ENCODE results near the gene SSH2. TPM values are rescaled to one million over a fixed set of nuclear protein-coding genes. Genes with fewer than 3 reads are reported as not detected.

The SSH2 gene
- total RNA-seq, 1 donor from 2014 or later = 12.2 TPM

GRCh38 chr17:29772981-29773380 is 157.0 kb downstream of the SSH2 start:
- H3K9me3 ChIP-seq (ENCODE audit: low read depth) = no peaks in the 10 kb centered on the region
- no peaks in the 10 kb centered on the region for H3K4me1 ChIP-seq
- DNase-seq (ENCODE audit: low spot score) = no peak
- Mint-ChIP-seq H3K36me3 (peaks cover 2% of the 10 kb centered on the region), H3K9me3 (no peaks in the 10 kb centered on the region), H3K27ac (no peak overlapping the region), H3K4me1 (peaks cover 7% of the 10 kb centered on the region), H3K4me3 (no peak overlapping the region), H3K27me3 (ENCODE audit: insufficient read depth, low read depth) (no peaks in the 10 kb centered on the region)
- no peak overlapping the region for H3K4me2 ChIP-seq
- H4K20me1 ChIP-seq (ENCODE audit: low read depth) = no peaks in the 10 kb centered on the region
- H3K79me2 ChIP-seq (ENCODE audit: low read depth) = no peaks in the 10 kb centered on the region
- no peak overlapping the region for H3K27ac ChIP-seq
- peaks cover 7% of the 10 kb centered on the region for H3F3A ChIP-seq (ENCODE audit: low read depth)
- H3K9ac ChIP-seq = no peak overlapping the region
- no peaks in the 10 kb centered on the region for H3K36me3 ChIP-seq
- TF ChIP-seq EZH2phosphoT487 (IDR thresholded peaks at IDR 0.05) = no peak
- no peak for TF ChIP-seq CTCF (IDR thresholded peaks at IDR 0.05)
- TF ChIP-seq EZH2 (IDR thresholded peaks at IDR 0.05) = no peak
- no peaks in the 10 kb centered on the region for H3K27me3 ChIP-seq
- H3K4me3 ChIP-seq = no peak overlapping the region
- H2AFZ ChIP-seq (replicated peaks) = no peak overlapping the region

- no peak overlapping the region for H2AFZ ChIP-seq (replicated peaks)
- H3K36me3 Mint-ChIP-seq = peaks cover 2% of the 10 kb centered on the region
- DNase-seq (ENCODE audit: low spot score) = no peak
- H3K9me3 Mint-ChIP-seq = no peaks in the 10 kb centered on the region
- no peaks in the 10 kb centered on the region for H3K79me2 ChIP-seq (ENCODE audit: low read depth)
- no peaks in the 10 kb centered on the region for H3K9me3 ChIP-seq (ENCODE audit: low read depth)
- no peak overlapping the region for H3K4me3 Mint-ChIP-seq
- no peaks in the 10 kb centered on the region for H4K20me1 ChIP-seq (ENCODE audit: low read depth)
- no peak overlapping the region for H3K4me3 ChIP-seq
- no peaks in the 10 kb centered on the region for H3K27me3 Mint-ChIP-seq (ENCODE audit: insufficient read depth, low read depth)
- H3K27me3 ChIP-seq = no peaks in the 10 kb centered on the region
- H3K4me1 Mint-ChIP-seq = peaks cover 7% of the 10 kb centered on the region
- H3F3A ChIP-seq (ENCODE audit: low read depth) = peaks cover 7% of the 10 kb centered on the region
- H3K9ac ChIP-seq = no peak overlapping the region
- peaks cover 9% of the 10 kb centered on the region for H3K4me1 ChIP-seq
- no peaks in the 10 kb centered on the region for H3K36me3 ChIP-seq
- no peak overlapping the region for H3K4me2 ChIP-seq
- TF ChIP-seq EZH2 (IDR thresholded peaks at IDR 0.05) (no peak), CTCF (IDR thresholded peaks at IDR 0.05) (no peak), EZH2phosphoT487 (IDR thresholded peaks at IDR 0.05) (no peak)
- H3K27ac Mint-ChIP-seq = no peak overlapping the region
- H3K27ac ChIP-seq = no peak overlapping the region
Observed at GRCh38 chr17:29771546-29771945, 158.5 kb downstream of the SSH2 start.

GRCh38 chr17:29769225-29769624 is 160.8 kb downstream of the SSH2 start:
- no peak overlapping the region for H3K9ac ChIP-seq
- DNase-seq (ENCODE audit: low spot score) = no peak
- Mint-ChIP-seq H3K27ac (no peak overlapping the region), H3K9me3 (no peaks in the 10 kb centered on the region), H3K36me3 (peaks cover 2% of the 10 kb centered on the region), H3K4me1 (peaks cover 7% of the 10 kb centered on the region), H3K27me3 (ENCODE audit: insufficient read depth, low read depth) (no peaks in the 10 kb centered on the region), H3K4me3 (no peak overlapping the region)
- H3K36me3 ChIP-seq = no peaks in the 10 kb centered on the region
- H3K79me2 ChIP-seq (ENCODE audit: low read depth) = no peaks in the 10 kb centered on the region
- H3F3A ChIP-seq (ENCODE audit: low read depth) = peaks cover 19% of the 10 kb centered on the region
- H3K4me3 ChIP-seq = no peak overlapping the region
- TF ChIP-seq CTCF (IDR thresholded peaks at IDR 0.05) (no peak), EZH2phosphoT487 (IDR thresholded peaks at IDR 0.05) (no peak), EZH2 (IDR thresholded peaks at IDR 0.05) (no peak)
- H3K9me3 ChIP-seq (ENCODE audit: low read depth) = no peaks in the 10 kb centered on the region
- H3K4me1 ChIP-seq = peaks cover 9% of the 10 kb centered on the region
- H3K4me2 ChIP-seq = no peak overlapping the region
- H4K20me1 ChIP-seq (ENCODE audit: low read depth) = no peaks in the 10 kb centered on the region
- no peak overlapping the region for H3K27ac ChIP-seq
- H3K27me3 ChIP-seq = no peaks in the 10 kb centered on the region
- no peak overlapping the region for H2AFZ ChIP-seq (replicated peaks)

All from neural progenitor cell (in vitro differentiated cells).